HCT116 (cell line): ENCODE results near the gene ZBED2. TPM values are rescaled to one million over a fixed set of nuclear protein-coding genes. Genes with fewer than 3 reads are reported as not detected.

Experiments used
- ATAC-seq: fragments of 200-7000 bp; cut with Tn5 transposase; 2 replicates; pipeline ENCODE4 v1.9.1; 2020; ENCODE audit warnings: mild to moderate bottlenecking, moderate library complexity
- BruUV-seq: library from RNA; stranded (reverse); fragments of 400-500 nt; replicated peaks from 2 replicates; lab custom pipeline; 2021; lab: Mats Ljungman, UMichigan
- CTCF ChIA-PET: fragments of 300-600 bp; sonication (Branson Sonifier 250); formaldehyde crosslinking; loops from one replicate; lab custom pipeline; 2021; ENCODE audit warnings: antibody characterized with exemption; lab: Charles Lee
- POLR2A ChIA-PET: fragments of 300-600, 350-600 bp; sonication (Branson Sonifier 250); formaldehyde crosslinking; loops from one replicate; lab custom pipeline; 2021; ENCODE audit warnings: antibody characterized with exemption; lab: Charles Lee
- RAD21 ChIA-PET, 2 experiments: fragments of 300-600 bp; sonication (Branson Sonifier 250); formaldehyde crosslinking; loops; one replicate each; lab custom pipeline; 2023; ENCODE audit warnings: low total read pairs in 2 of 2; ENCODE audit not compliant: uncharacterized antibody in 2 of 2, unreplicated experiment in 2 of 2, low non-redundant PET in 1 of 2; lab: Charles Lee
- DNase-seq: peaks from one replicate; pipeline ENCODE4 v3.0.0-alpha.2; 2010; ENCODE audit warnings: low read depth, low spot score
- H2AFZ ChIP-seq: fragments of 200-600 bp; shearing (Covaris generic), sonication (generic); 2 replicates; pipeline ENCODE4 v1.6.1; 2017; ENCODE audit warnings: low read depth, mixed run types, mixed read lengths, antibody characterized with exemption, low read length; ENCODE audit not compliant: poor library complexity, severe bottlenecking
- H3K27ac ChIP-seq: 2 replicates; pipeline ENCODE4 v1.5.1; 2012; ENCODE audit warnings: low read depth, low read length
- H3K27me3 ChIP-seq: fragments of 200-600 bp; sonication (generic); 2 replicates; pipeline ENCODE4 v1.6.1; 2016; ENCODE audit warnings: mixed run types, low read length, mixed read lengths; ENCODE audit not compliant: insufficient read depth
- H3K36me3 ChIP-seq, 2 experiments: fragments of 200-500 bp in 1 of 2; fragments of 200-600 bp in 1 of 2; sonication (Bioruptor generic) in 1 of 2; sonication (generic) in 1 of 2; 2 replicates each; pipeline versions ENCODE4 v1.5.1 to v1.6.1; 2014 to 2016; ENCODE audit warnings: low read length in 2 of 2, inconsistent platforms in 1 of 2, mixed read lengths in 1 of 2, mixed run types in 1 of 2; ENCODE audit not compliant: insufficient read depth in 2 of 2, control insufficient read depth in 1 of 2
- H3K4me1 ChIP-seq, 2 experiments: fragments of 200-600 bp in 1 of 2; sonication (generic) in 1 of 2; 2 replicates each; pipeline versions ENCODE4 v1.5.1 to v1.6.1; 2012 to 2017; ENCODE audit warnings: low read length in 2 of 2, inconsistent platforms in 1 of 2, mild to moderate bottlenecking in 1 of 2, mixed read lengths in 1 of 2, mixed run types in 1 of 2, moderate library complexity in 1 of 2; ENCODE audit not compliant: insufficient read depth in 2 of 2, control insufficient read depth in 1 of 2
- H3K4me2 ChIP-seq: fragments of 200-600 bp; sonication (generic); 2 replicates; pipeline ENCODE4 v1.6.1; 2017; ENCODE audit warnings: mixed run types, low read length, mixed read lengths
- H3K4me3 ChIP-seq, 2 experiments: fragments of 200-600 bp in 1 of 2; sonication (generic) in 1 of 2; replicated peaks in 1 of 2; 2 replicates each; pipeline ENCODE4 v1.5.1; 2011 to 2016; ENCODE audit warnings: low read length in 2 of 2, control low read depth in 1 of 2, low read depth in 1 of 2, mild to moderate bottlenecking in 1 of 2, mixed read lengths in 1 of 2, mixed run types in 1 of 2
- H3K79me2 ChIP-seq: fragments of 200-600 bp; sonication (generic); 2 replicates; pipeline ENCODE4 v1.6.1; 2017; ENCODE audit warnings: mild to moderate bottlenecking, mixed run types, low read length, moderate library complexity, mixed read lengths; ENCODE audit not compliant: insufficient read depth
- H3K9ac ChIP-seq: fragments of 200-600 bp; sonication (generic); 2 replicates; pipeline ENCODE4 v1.6.1; 2016; ENCODE audit warnings: low read length, mixed read lengths
- H3K9me2 ChIP-seq: fragments of 200-600 bp; sonication (generic), shearing (Covaris generic); 2 replicates; pipeline ENCODE4 v1.6.1; 2017; ENCODE audit warnings: mixed run types, mild to moderate bottlenecking, moderate library complexity; ENCODE audit not compliant: insufficient read depth
- H3K9me3 ChIP-seq, 2 experiments: fragments of 200-500 bp in 1 of 2; fragments of 200-600 bp in 1 of 2; sonication (Bioruptor generic) in 1 of 2; sonication (generic) in 1 of 2; 2 replicates each; pipeline ENCODE4 v1.6.1; 2014 to 2017; ENCODE audit warnings: low read length in 2 of 2, mixed read lengths in 2 of 2, inconsistent platforms in 1 of 2, low read depth in 1 of 2, mild to moderate bottlenecking in 1 of 2, mixed run types in 1 of 2, moderate library complexity in 1 of 2; ENCODE audit not compliant: control insufficient read depth in 1 of 2, insufficient read depth in 1 of 2
- H4K20me1 ChIP-seq: fragments of 200-600 bp; sonication (generic), shearing (Covaris generic); 2 replicates; pipeline ENCODE4 v1.6.1; 2017; ENCODE audit warnings: mixed run types, mild to moderate bottlenecking, moderate library complexity; ENCODE audit not compliant: insufficient read depth
- CBX3 ChIP-seq: IDR thresholded peaks from 2 replicates; pipeline ENCODE4 v1.6.1; 2012; ENCODE audit warnings: low read depth
- EGR1 ChIP-seq: IDR thresholded peaks from 2 replicates; pipeline ENCODE4 v1.6.1; 2012; ENCODE audit warnings: low read depth
- ELF1 ChIP-seq: IDR thresholded peaks from 2 replicates; pipeline ENCODE4 v1.6.1; 2012; ENCODE audit warnings: low read depth, borderline replicate concordance
- EZH2phosphoT487 ChIP-seq: fragments of 200-600 bp; IDR thresholded peaks from 2 replicates; pipeline ENCODE4 v1.6.1; 2018; ENCODE audit warnings: antibody characterized with exemption, borderline replicate concordance
- FOSL1 ChIP-seq: IDR thresholded peaks from 2 replicates; pipeline ENCODE4 v1.6.1; 2012; ENCODE audit warnings: low read depth
- JUND ChIP-seq: IDR thresholded peaks from 2 replicates; pipeline ENCODE4 v1.6.1; 2012
- POLR2A ChIP-seq: IDR thresholded peaks from 2 replicates; pipeline ENCODE4 v1.7.0; 2011; ENCODE audit warnings: borderline replicate concordance; ENCODE audit not compliant: insufficient read depth, insufficient read length; ENCODE audit errors: extremely low read depth
- TCF7L2 ChIP-seq: IDR thresholded peaks from 2 replicates; pipeline ENCODE4 v1.7.0; 2011; ENCODE audit warnings: borderline replicate concordance, inconsistent platforms; ENCODE audit not compliant: insufficient read depth, insufficient read length; ENCODE audit errors: extremely low read depth
- YY1 ChIP-seq: IDR thresholded peaks from 2 replicates; pipeline ENCODE4 v1.6.1; 2011; ENCODE audit warnings: low read length, low read depth, moderate library complexity, mild to moderate bottlenecking; ENCODE audit not compliant: insufficient replicate concordance; ENCODE audit errors: extremely low read depth
- ZFX ChIP-seq: fragments of 450-650 bp; IDR thresholded peaks from 2 replicates; pipeline ENCODE4 v1.6.1; 2017
- intact Hi-C: fragments of 100-400 bp; cut with micrococcal nuclease; formaldehyde crosslinking; loops from 2 replicates; pipeline ENCODE4 v1.10.0; 2022
- total RNA-seq: library from RNA; stranded (reverse); gene quantifications from one replicate; pipeline ENCODE4 v1.2.1, GENCODE V29; 2021; ENCODE audit not compliant: unreplicated experiment
- TF ChIP-seq, protein P1 (sequence below): IDR thresholded peaks from 2 replicates; pipeline ENCODE4 v1.6.1; 2012
- TF ChIP-seq, protein P2 (sequence below), 3 experiments: fragments of 200-600 bp in 1 of 3; sonication (generic) in 1 of 3; IDR thresholded peaks in 2 of 3; conservative IDR thresholded peaks in 1 of 3; 2 replicates each; pipeline ENCODE4 v1.5.1; 2012 to 2017; ENCODE audit warnings: low read depth in 2 of 3, low read length in 2 of 3, antibody characterized with exemption in 1 of 3, borderline replicate concordance in 1 of 3, control low read depth in 1 of 3, mild to moderate bottlenecking in 1 of 3, mixed read lengths in 1 of 3, mixed run types in 1 of 3, moderate library complexity in 1 of 3; ENCODE audit not compliant: insufficient read depth in 1 of 3

ZBED2 gene
- total RNA-seq, 1 experiment from 2014 or later, result 16.1 TPM

DNA sequence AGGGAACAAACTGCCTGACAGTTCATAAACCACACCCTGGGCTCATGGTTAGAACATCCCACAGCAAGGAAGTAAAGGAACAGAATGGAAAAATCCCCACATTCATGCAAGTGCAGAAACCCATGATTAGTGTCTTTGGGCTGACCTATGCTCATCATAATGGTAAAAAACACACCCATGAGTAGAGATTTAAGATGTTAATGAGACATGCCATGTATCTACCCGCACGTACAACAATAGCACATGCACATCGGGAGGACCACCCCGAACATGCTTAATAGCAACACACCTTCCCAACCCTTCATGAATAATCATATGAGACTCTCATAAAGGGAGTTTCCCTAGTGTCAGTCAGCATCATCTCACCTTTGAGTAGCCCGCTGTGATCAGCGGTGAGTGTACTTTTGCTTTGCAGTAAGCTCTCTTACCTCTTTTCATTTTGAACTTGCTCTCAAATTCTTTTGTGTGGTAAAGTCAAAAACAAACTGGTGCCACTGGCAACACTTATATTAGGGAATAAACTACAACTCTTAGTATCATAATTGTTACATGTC is 23.2 kb downstream of the ZBED2 start:
- intact Hi-C loops, result loop anchor here (10.0 kb wide), 1 partner anchor 403 kb away; the partner anchor contains the start of gene ABHD10
- Histone ChIP-seq H3K36me3 (no peaks in the 10 kb centered on the region), H4K20me1 (no peaks in the 10 kb centered on the region), H3K4me1 (peaks cover 10 to 12% of the 10 kb centered on the region in 2 experiments), H3K9me3 (no peaks in the 10 kb centered on the region), H2AFZ (no peak overlapping the region), H3K27ac (no peak overlapping the region), H3K79me2 (no peaks in the 10 kb centered on the region), H3K27me3 (no peaks in the 10 kb centered on the region), H3K4me3 (no peak overlapping the region), H3K4me2 (no peak overlapping the region), H3K9me2 (no peaks in the 10 kb centered on the region), H3K9ac (no peak overlapping the region)
- DNase-seq, result no peak
- ChIA-PET RAD21 (no interaction called here), CTCF (no interaction called here), POLR2A (no interaction called here)
- BruUV-seq, result no TSS peak
- no peak for TF ChIP-seq TCF7L2
- no peak for TF ChIP-seq EGR1
- TF ChIP-seq, protein P1, sequence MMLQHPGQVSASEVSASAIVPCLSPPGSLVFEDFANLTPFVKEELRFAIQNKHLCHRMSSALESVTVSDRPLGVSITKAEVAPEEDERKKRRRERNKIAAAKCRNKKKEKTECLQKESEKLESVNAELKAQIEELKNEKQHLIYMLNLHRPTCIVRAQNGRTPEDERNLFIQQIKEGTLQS, result no peak
- TF ChIP-seq POLR2A, result no peak
- no peak for TF ChIP-seq CBX3
- no peak for TF ChIP-seq ZFX
- TF ChIP-seq ELF1, result no peak
- no peak for TF ChIP-seq JUND
- TF ChIP-seq EZH2phosphoT487, result no peak
- TF ChIP-seq, protein P2, sequence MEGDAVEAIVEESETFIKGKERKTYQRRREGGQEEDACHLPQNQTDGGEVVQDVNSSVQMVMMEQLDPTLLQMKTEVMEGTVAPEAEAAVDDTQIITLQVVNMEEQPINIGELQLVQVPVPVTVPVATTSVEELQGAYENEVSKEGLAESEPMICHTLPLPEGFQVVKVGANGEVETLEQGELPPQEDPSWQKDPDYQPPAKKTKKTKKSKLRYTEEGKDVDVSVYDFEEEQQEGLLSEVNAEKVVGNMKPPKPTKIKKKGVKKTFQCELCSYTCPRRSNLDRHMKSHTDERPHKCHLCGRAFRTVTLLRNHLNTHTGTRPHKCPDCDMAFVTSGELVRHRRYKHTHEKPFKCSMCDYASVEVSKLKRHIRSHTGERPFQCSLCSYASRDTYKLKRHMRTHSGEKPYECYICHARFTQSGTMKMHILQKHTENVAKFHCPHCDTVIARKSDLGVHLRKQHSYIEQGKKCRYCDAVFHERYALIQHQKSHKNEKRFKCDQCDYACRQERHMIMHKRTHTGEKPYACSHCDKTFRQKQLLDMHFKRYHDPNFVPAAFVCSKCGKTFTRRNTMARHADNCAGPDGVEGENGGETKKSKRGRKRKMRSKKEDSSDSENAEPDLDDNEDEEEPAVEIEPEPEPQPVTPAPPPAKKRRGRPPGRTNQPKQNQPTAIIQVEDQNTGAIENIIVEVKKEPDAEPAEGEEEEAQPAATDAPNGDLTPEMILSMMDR (IDR thresholded peaks at IDR 0.05 in 2 of 3, conservative IDR thresholded peaks at IDR 0.05 in 1 of 3; ENCODE audit: borderline replicate concordance in 1 of 3, insufficient read depth in 1 of 3, low read depth in 2 of 3, low read length in 2 of 3), result no peak
- no peak for TF ChIP-seq YY1
- TF ChIP-seq FOSL1, result no peak
- no peak for ATAC-seq
